T1000 (cell line): ENCODE results near the gene LPP.

Experiments
- DNase-seq: peaks from one replicate; lab custom pipeline; 2025; ENCODE audit warnings: mixed read lengths; lab: John Stamatoyannopoulos, UW

The LPP gene

GRCh38 chr3:188198001-188198400 is 44.0 kb downstream of the LPP start:
- DNase-seq, result no peak

- DNase-seq, result no peak
These were observed 44.9 kb downstream of the LPP start for GRCh38 chr3:188198760-188199327.

GRCh38 chr3:188199386-188199785 is 45.4 kb downstream of the LPP start:
- no peak for DNase-seq

DNA sequence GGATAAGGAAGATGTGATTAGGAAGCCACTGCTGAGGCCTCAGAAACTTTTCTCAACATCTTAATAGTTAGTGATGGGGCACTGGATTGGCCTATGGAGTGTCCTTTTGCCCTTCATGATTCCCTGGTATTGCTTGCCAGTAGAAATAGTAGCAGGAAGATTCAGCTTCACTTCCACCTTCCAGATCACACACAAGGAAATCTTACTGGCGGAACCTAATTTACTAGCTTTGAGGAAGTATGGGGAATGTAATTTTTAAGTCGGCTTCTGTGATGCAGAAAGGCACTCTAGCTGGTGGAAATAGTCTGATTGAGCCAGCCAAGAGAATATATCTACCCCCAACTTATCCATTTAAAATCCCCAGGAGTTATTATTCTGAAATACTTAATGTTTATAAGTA is 46.5 kb downstream of the LPP start:
- no peak for DNase-seq

GRCh38 chr3:188202358-188203138 is 48.6 kb downstream of the LPP start:
- DNase-seq, result no peak

DNA sequence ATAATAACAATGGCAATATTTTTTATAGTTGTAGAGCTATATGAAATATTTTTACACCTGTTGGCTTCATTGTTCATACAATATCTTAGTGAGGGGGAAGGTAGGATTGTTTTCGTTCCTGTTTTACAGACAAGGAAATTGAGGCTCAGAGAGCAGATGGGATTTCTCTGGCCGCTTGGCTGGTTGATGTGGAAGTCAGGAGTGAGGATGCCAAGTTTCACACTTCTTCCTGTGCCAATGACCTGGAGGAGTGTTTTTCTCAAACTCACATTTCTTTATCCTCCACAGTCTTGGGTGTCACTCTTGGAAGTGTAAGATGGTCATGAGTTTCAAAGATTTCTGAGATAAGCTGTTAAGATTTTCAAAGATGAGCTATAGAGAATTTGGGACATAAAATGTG is 50.6 kb downstream of the LPP start:
- no peak for DNase-seq

GRCh38 chr3:188205992-188206416 is 52.0 kb downstream of the LPP start:
- no peak for DNase-seq

DNA sequence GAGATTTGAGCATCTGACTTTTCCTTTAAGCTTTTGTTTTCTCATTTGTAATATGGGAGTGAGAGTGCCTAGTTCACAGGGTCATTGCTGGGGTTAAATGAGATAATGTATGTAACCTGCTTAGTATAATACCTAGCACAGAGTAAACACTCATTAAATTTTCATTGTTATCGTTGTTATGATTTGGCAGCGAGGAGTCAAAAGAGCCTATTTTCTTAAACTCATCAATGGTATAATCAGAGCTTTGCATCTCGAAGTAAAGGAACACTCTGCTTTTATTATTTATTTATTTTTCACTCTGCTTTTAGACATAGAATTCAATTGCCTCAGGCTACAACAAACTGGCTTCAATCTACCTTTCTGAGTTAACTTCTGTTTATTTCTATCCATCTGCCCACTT is 52.8 kb downstream of the LPP start:
- DNase-seq, result no peak

DNA sequence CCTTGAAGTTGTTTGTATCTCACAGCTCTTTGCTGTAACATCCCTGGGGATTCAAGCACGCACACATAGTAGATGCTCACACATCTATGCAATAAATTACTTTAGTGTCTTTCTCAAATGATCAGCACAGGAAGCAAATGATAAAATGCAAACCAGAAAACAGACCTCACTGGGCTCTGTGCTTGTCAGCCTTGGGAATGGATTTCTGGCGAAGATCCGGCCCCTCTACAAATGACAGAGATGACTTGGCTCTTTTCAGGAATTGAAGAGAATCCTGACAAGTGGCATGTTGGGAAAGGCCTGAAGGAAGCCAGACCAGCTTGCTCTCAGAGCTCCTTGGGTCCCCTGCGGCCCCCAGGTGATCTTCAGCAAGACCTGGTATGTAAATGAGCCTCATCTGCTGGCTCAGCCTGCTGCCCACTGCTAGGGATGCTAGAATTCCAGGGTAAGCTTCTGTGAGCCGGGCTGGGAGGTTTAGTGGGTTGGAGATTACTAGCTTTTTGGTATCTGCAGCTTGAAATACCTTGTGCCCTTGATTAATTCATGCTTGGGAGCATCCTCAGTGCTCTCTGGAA is 54.1 kb downstream of the LPP start:
- DNase-seq, result no peak

DNA sequence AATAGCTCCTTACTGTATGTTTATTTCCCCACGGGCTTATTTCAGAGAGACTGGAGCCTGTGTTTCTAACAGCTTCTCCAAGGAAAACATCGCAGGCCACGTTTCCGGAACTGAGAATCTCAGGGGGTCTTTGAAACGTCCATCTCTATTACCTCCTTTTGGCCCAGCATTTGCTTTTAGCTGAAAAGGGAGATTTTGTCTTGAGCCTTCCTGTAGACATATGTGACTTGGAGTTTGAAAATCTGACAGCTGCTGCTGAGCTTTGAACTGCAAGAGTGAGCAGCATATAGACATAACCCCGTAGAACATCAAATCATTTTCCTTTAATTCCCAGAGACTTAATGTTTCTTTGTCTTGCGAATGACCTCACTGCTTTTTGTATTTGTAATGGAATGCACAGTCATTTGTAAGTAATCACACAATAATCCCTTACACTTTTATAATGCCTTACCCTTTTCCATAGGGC is 54.6 kb downstream of the LPP start:
- no peak for DNase-seq

DNA sequence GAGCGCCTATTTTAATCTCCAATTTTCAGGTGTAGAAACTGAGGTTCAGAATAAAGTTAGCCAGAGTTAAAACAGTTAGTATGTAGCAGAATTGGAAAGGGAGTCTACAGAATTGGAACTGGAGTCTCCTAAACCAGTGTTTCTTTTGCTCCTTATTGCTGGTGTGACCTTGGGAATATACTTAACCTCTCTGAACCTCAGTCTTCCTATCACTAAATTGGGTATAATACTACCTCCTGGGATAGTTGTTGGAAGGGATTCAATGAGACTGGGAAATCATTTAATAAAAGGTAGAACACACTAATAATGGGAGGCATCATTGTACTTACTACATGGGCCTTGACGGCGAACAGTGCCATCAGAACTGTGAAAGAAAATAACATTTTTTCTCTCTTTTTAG is 55.1 kb downstream of the LPP start:
- DNase-seq, result no peak

- DNase-seq, result no peak
These were observed 55.8 kb downstream of the LPP start for GRCh38 chr3:188209740-188210139.

- no peak for DNase-seq
These were observed 57.5 kb downstream of the LPP start for GRCh38 chr3:188211476-188211875.

GRCh38 chr3:188212308-188212969 is 58.5 kb downstream of the LPP start:
- DNase-seq, result no peak

DNA sequence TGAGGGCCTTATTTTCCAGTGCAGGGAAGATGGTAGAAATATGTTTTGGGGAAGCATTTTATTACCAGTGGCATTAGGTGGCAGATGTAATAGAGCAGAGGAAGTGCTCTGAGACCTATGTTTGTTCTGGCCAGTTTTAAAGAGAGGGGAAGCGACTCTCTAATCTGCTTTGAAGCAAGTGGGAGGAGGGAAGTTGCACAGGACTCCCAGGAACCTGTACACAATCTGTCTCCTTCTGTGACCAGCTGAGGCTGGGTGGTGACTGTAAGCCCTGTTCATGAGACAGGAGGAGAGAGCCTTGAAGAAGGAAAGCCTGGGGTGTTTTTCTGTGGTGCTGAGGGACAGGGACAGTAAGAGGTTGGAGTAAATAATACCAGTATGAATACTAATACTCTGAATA is 60.5 kb downstream of the LPP start:
- DNase-seq, result no peak

DNA sequence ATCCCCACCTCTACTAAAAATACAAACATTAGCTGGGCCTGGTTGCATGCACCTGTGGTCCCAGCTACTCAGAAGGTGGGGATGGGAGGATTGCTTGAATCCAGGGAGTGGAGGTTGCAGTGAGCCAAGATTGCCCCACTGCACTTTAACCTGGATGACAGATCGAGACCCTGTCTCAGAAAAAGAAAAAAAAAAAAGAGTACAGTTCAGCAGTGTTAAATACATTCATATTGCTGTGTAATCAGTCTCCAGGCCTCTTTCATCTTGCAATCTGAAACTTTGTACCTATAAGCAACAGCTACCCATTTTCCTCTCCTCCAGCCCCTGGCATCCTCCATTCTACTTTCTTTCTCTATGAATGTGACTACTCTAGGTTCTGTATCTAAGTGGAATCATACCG is 61.2 kb downstream of the LPP start:
- DNase-seq, result no peak

DNA sequence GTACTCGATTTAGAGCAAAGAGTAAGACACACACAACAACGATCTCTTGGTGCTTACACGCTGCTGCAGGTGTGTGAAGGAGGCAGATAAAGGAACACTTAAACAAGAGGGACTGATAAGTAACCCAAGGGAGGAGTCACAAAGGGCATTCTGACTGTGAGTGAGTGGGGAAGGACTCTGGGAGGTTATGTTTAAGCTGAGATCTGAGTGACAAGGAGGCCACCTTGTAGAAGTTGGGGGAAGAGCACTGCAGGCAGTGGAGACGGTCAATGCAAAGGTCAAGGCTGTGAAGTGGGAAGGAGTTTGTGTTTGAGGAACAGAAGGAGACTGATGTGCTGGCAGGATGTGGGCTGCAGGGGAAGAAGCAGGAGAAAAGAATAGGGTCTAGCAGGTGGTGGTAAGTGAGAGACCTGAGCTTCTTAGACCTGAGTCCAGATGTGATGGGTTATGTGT is 63.1 kb downstream of the LPP start:
- DNase-seq, result no peak

DNA sequence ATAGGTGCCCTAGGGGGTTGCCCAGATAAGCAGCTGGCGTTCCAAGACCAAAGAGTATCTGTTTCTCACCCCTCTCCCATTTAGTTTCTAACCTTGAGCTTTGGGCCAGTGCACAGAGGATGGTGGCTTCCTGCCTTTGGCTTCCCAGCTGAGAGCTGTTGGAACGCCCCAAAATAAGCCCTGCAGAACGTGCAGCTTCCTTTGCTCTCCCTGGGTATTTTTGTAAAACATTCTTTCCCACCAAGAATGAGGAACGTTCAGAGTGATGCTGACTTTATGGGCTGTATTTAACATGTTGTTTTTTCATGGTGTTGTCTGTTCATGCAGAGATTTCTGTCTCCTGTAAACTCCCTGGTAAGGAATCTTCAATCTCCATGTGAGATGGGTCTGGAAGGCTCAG is 63.8 kb downstream of the LPP start:
- no peak for DNase-seq

DNA sequence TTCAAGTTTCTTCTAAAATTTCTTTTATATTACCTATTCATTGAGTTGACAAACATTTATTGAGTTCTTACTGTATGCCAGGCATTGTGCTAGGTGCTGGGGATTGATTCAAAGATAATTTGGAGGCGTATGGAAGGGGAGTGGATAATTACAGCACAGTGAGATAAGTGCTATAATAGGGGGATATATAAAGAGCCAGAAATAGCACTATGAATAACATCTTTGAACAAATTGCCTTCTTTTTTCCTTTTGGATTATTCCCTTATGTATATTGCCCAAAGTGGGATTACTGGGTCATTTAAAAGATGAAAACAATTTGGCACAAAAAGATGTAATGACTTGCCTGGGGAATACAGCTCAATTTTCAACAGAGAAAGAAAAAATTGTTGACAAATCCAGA is 64.6 kb downstream of the LPP start:
- DNase-seq, result no peak

DNA sequence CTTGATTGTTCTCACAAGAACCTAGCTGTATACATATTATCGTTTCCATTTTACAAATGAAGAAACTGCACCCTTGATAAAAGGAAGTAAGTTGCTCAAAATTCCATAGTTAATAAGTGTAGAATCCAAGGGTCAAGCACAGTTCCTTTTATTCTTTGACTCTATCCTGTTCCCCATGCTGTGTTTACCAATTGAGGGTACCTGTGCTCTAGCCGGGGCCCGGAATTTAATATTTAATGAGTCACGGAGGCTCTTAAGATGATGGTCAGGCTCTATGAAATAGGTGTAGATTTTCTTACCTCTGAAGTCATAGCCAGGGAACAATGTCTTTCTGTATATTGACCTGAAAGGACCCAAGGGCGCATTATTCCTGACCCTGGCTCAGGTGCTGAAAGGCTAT is 65.2 kb downstream of the LPP start:
- no peak for DNase-seq

GRCh38 chr3:188220097-188220788 is 66.3 kb downstream of the LPP start:
- DNase-seq, result no peak
